Right lobe of liver (tissue), 6 donors: Measurements from ENCODE around the gene COX19. TPM values are rescaled to one million over a fixed set of nuclear protein-coding genes. Genes with fewer than 3 reads are reported as not detected.
A peak's percentile ranks its signal among the peaks of the same experiment; 100 is the strongest.

Experiments
- ATAC-seq, 4 donors: fragments of 200-7000 bp; cut with Tn5 transposase; one replicate each; pipeline ENCODE4 v1.9.1; 2020; ENCODE audit warnings: mild to moderate bottlenecking in 4 of 4, moderate library complexity in 4 of 4
- DNase-seq, 3 donors: peaks; one replicate each; pipeline ENCODE4 v3.0.0-alpha.2; 2020
- H3K27ac ChIP-seq, 3 donors: fragments of 200-600 bp; one replicate each; pipeline ENCODE4 v1.8.0; 2022
- H3K27me3 ChIP-seq, 2 donors: fragments of 200-600 bp; one replicate each; pipeline ENCODE4 v1.8.0; 2022
- H3K36me3 ChIP-seq, 4 donors: fragments of 200-600 bp; sonication (generic) in 1 of 4; one replicate each; pipeline versions ENCODE4 v1.5.1 to v1.8.0; 2017 to 2022; ENCODE audit warnings: control low read depth in 1 of 4
- H3K4me1 ChIP-seq, 4 donors: fragments of 200-600 bp; sonication (generic) in 1 of 4; one replicate each; pipeline versions ENCODE4 v1.5.1 to v1.8.0; 2017 to 2022; ENCODE audit warnings: control low read depth in 1 of 4
- H3K4me3 ChIP-seq, 3 donors: fragments of 200-600 bp; one replicate each; pipeline ENCODE4 v1.8.0; 2022
- H3K9me3 ChIP-seq, 4 donors: fragments of 200-600 bp; sonication (generic) in 1 of 4; one replicate each; pipeline versions ENCODE4 v1.5.1 to v1.8.0; 2017 to 2022; ENCODE audit warnings: control low read depth in 1 of 4
- POLR2A ChIP-seq: fragments of 450-650 bp; IDR thresholded peaks from one replicate; pipeline ENCODE4 v1.6.1; 2017; ENCODE audit warnings: antibody characterized with exemption, mild to moderate bottlenecking
- WGBS: methylation state at CpG from one replicate; pipeline ENCODE4 v1.1.6; 2018; ENCODE audit warnings: low coverage, low lambda C conversion rate; ENCODE audit not compliant: insufficient coverage; ENCODE audit errors: missing lambda C conversion rate; 5-methylcytosine and 5-hydroxymethylcytosine counted together
- intact Hi-C, 2 donors: fragments of 100-400 bp; cut with DNase I; formaldehyde crosslinking; loops; one replicate each; pipeline versions ENCODE4 v1.11.2 to v1.14.1; 2022
- total RNA-seq, 6 experiments: library from RNA; depleted of rRNA in 2 of 6; stranded (reverse); fragments of >200 nt in 2 of 6; fragmentation: NEBNext Ultra II Directional in 3 of 6; extraction: Animal tissue kit (Norgen Biotek cat#: 25700) in 3 of 6; gene quantifications; one replicate each; pipeline versions ENCODE4 v1.1.0 to v1.2.4, GENCODE V29; 2016 to 2023
- TF ChIP-seq, protein P1 (sequence below), 4 donors: fragments of 200-600 bp in 3 of 4; fragments of 450-650 bp in 1 of 4; IDR thresholded peaks; one replicate each; pipeline versions ENCODE4 v1.5.1 to v1.8.0; 2016 to 2022; ENCODE audit warnings: antibody characterized with exemption in 4 of 4, mild to moderate bottlenecking in 2 of 4
- donor health status: DM: no; HTN: yes; CAD: no.
- donor health status: DM: no; HTN: no; CAD: no.
- donor health status: DM: no; HTN: no; CAD: no.
- donor health status: DM: no; HTN: yes; CAD: no.
- donor health status: DM: no; HTN: yes; CAD: no.

The COX19 gene
- total RNA-seq, 6 experiments from 2014 or later, result 3.2 to 6.5 (median 4.0) TPM

DNA sequence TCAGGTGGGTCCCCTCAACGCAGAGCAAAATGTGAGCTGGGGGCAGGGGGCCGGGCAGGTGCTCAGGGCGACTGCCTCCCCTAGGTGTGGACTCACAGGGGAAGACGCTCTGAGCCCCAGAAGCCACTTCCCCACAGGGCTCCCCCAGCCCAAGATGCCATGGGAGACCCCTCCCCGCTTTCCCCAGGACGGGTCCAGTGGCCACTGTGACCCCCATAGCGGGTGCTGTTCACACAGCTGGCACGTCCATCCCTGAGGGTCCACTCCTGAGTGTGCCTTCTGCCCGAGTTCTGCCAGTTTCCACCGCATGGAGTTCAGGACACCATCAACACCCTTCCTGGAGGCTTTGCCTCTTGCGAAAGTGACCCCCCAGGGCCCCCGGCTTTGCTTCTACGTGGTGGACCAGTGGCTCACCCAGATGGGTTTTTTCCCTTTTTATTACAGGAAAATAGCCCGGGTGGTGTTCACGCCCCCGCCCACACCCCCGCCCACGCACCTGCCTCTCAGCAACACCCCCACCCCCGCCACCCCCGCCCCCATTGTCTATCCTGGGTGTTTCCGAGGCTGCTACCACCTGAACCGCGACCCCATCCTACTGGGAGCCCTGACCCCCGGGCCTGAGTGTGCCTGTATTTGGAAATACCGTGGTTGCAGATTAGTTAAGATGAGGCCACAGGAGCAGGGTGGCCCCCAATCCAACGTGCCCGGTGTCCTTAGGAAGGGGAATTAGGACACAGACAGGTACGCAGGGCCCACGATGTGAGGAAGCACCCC is 52.8 kb downstream of the COX19 start:
- H3K36me3 ChIP-seq, result no peaks in the 10 kb centered on the region
- H3K9me3 ChIP-seq, result no peaks in the 10 kb centered on the region
- ATAC-seq, result no peak
- peak in 2 of 3 donors; percentile 23 to 51 for DNase-seq
- H3K27ac ChIP-seq, result no peak overlapping the region
- WGBS, result 29% methylated on average over 10 of the region's 29 CpGs
- no peaks in the 10 kb centered on the region for H3K27me3 ChIP-seq
- TF ChIP-seq POLR2A, result no peak
- TF ChIP-seq, protein P1, sequence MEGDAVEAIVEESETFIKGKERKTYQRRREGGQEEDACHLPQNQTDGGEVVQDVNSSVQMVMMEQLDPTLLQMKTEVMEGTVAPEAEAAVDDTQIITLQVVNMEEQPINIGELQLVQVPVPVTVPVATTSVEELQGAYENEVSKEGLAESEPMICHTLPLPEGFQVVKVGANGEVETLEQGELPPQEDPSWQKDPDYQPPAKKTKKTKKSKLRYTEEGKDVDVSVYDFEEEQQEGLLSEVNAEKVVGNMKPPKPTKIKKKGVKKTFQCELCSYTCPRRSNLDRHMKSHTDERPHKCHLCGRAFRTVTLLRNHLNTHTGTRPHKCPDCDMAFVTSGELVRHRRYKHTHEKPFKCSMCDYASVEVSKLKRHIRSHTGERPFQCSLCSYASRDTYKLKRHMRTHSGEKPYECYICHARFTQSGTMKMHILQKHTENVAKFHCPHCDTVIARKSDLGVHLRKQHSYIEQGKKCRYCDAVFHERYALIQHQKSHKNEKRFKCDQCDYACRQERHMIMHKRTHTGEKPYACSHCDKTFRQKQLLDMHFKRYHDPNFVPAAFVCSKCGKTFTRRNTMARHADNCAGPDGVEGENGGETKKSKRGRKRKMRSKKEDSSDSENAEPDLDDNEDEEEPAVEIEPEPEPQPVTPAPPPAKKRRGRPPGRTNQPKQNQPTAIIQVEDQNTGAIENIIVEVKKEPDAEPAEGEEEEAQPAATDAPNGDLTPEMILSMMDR (IDR thresholded peaks at IDR 0.05), result no peak
- H3K4me1 ChIP-seq, result no peaks in the 10 kb centered on the region
- intact Hi-C loops, result no loop called here
- H3K4me3 ChIP-seq, result no peak overlapping the region

DNA sequence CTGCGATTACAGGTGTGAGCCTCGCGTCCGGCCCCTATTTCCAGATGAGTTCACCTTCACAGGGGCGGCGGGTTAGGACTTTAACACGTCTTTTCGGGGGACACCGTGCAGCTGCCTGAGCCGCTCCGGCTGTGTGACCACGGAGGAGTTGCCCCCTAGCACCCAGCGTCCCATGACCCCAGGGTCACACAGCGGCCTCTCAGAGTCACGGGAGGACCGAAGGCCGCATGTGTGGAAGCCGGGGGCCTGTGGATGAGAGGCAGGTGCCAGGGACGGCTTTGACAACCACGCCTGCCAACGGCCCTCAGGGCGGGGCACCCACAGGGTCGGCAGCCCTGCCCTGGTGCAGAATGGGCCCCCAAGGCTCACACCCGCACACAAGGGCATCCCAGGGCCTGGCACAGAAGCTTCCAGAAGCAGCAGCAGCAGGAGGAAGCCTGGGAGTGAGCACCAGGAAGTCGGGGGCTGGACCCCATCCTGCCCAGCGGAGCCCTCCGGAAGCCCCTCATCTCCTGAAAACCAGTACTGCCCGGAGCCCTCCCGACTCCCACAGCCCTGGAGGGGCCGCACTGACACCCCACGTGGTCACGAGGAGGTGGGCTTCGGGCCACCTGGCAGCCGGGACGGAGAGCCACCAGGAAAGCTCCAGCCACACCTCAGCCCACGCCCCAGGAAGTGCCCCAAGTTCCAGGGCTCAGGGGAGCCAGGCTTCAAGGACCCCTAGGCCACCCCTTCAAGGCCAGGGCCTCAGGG is 53.6 kb downstream of the COX19 start:
- WGBS, result 86% methylated on average over 10 of the region's 36 CpGs
- Histone ChIP-seq H3K27me3 (no peaks in the 10 kb centered on the region), H3K36me3 (no peaks in the 10 kb centered on the region), H3K27ac (no peak overlapping the region), H3K9me3 (no peaks in the 10 kb centered on the region), H3K4me3 (no peak overlapping the region), H3K4me1 (no peaks in the 10 kb centered on the region)
- DNase-seq, result peak; percentile 18 to 45 (median 41)
- TF ChIP-seq, protein P1 (IDR thresholded peaks at IDR 0.05), result no peak
- TF ChIP-seq POLR2A, result no peak
- intact Hi-C loops, result no loop called here
- no peak for ATAC-seq

DNA sequence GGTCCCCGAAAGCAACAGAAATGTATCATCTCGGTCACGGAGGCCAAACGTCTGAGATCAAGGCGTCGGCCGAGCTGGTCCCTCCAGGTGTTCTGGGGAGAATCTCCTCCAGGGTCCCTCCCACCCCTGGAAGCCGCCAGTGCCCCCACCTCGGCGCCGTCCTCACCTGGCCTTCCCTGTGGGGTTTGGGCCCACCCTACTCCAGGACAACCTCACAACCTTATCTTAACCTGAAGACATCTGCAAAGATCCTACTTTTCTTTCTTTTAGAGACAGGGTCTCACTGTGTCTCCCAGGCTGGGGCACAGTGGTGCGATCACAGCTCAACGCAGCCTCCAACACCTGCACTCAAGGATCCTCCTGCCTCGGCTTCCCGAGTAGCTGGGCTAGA is 54.3 kb downstream of the COX19 start:
- intact Hi-C loops, result no loop called here
- Histone ChIP-seq H3K27ac (no peak overlapping the region), H3K27me3 (no peaks in the 10 kb centered on the region), H3K4me3 (no peak overlapping the region), H3K9me3 (no peaks in the 10 kb centered on the region), H3K36me3 (no peaks in the 10 kb centered on the region), H3K4me1 (no peaks in the 10 kb centered on the region)
- no peak for TF ChIP-seq POLR2A
- TF ChIP-seq, protein P1 (IDR thresholded peaks at IDR 0.05), result no peak
- ATAC-seq (no peak), DNase-seq (peak in 2 of 3 donors; percentile 12 to 39)
- WGBS, result 100% methylated on average over 3 of the region's 15 CpGs

DNA sequence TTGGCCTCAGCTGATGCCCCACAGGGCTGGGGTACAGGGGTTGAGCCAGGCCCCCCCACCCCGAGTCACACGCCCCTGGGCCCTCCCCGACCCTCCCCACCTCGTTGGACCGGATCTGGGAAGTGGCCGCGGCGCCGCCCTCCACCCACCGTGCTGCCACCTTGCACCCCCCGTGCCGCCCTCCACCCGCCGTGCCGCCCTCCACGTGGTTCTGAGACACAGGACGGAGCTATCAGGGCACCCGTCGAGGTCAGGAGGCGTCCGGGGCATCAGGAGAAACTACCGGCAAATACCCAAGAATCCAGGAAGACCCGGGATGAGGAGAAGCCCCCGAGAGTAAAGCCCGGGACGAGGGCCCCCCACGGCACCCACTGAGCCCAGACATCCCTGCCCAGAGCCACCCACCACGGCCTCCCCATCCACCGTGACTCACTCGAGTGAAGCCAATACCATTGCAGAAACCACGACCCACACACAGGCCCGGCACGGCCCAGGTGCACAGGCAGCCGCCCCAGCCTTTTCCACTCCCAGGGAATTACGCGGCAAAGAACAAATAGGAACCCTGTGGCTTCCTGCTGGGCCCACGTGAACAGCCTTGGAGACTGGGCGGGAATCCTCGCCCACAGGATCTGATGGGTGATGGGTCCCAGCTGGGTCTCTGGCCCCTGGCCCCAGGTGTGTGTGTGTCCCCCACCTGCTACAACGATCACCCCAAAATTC is 54.8 kb downstream of the COX19 start:
- no peak for TF ChIP-seq POLR2A
- TF ChIP-seq, protein P1 (IDR thresholded peaks at IDR 0.05), result no peak
- WGBS, result 71% methylated on average over 11 of the region's 40 CpGs
- peak; percentile 18 to 45 (median 39) for DNase-seq
- ATAC-seq, result no peak
- intact Hi-C loops, result no loop called here
- Histone ChIP-seq H3K4me3 (no peak overlapping the region), H3K36me3 (no peaks in the 10 kb centered on the region), H3K9me3 (no peaks in the 10 kb centered on the region), H3K4me1 (no peaks in the 10 kb centered on the region), H3K27ac (no peak overlapping the region), H3K27me3 (no peaks in the 10 kb centered on the region)
